GM23338 (cell line): ENCODE data around the gene COL25A1. TPM values are rescaled to one million over a fixed set of nuclear protein-coding genes. Genes with fewer than 3 reads are reported as not detected.

ENCODE experiments used
- ATAC-seq: fragments of 200-7000 bp; cut with Tn5 transposase; 3 replicates; pipeline ENCODE4 v1.9.1; 2020
- DNase-seq: peaks from one replicate; pipeline ENCODE4 v3.0.0-alpha.2; 2015; ENCODE audit warnings: low spot score
- H2AFZ ChIP-seq: fragments of 200-600 bp; sonication (generic); 2 replicates; pipeline ENCODE4 v1.8.0; 2016; ENCODE audit warnings: antibody characterized with exemption, mild to moderate bottlenecking, moderate library complexity
- H3F3A ChIP-seq: fragments of 200-600 bp; sonication (generic); replicated peaks from 2 replicates; pipeline ENCODE4 v1.8.0; 2017; ENCODE audit warnings: antibody characterized with exemption, mixed run types, low read depth
- H3K27ac ChIP-seq: fragments of 200-600 bp; sonication (generic); 2 replicates; pipeline ENCODE4 v1.6.1; 2016; ENCODE audit warnings: low read depth
- H3K27me3 ChIP-seq: fragments of 200-600 bp; sonication (generic); 2 replicates; pipeline ENCODE4 v1.8.0; 2016; ENCODE audit warnings: mild to moderate bottlenecking, mixed run types, moderate library complexity; ENCODE audit not compliant: insufficient read depth
- H3K36me3 ChIP-seq: fragments of 200-600 bp; sonication (generic); 2 replicates; pipeline ENCODE4 v1.8.0; 2016; ENCODE audit warnings: mild to moderate bottlenecking; ENCODE audit not compliant: insufficient read depth
- H3K4me1 ChIP-seq: fragments of 200-600 bp; sonication (generic); 2 replicates; pipeline ENCODE4 v1.8.0; 2016; ENCODE audit warnings: mild to moderate bottlenecking, moderate library complexity; ENCODE audit not compliant: insufficient read depth
- H3K4me2 ChIP-seq: fragments of 200-600 bp; sonication (generic); 2 replicates; pipeline ENCODE4 v1.7.1; 2017; ENCODE audit warnings: mixed run types
- H3K4me3 ChIP-seq: fragments of 200-600 bp; sonication (generic); 2 replicates; pipeline ENCODE4 v1.6.1; 2016; ENCODE audit warnings: mixed run types
- H3K79me2 ChIP-seq: fragments of 200-600 bp; sonication (generic); replicated peaks from 2 replicates; pipeline ENCODE4 v1.8.0; 2017; ENCODE audit warnings: mild to moderate bottlenecking; ENCODE audit not compliant: insufficient read depth
- H3K9me2 ChIP-seq: fragments of 200-600 bp; sonication (generic); 2 replicates; pipeline ENCODE4 v1.8.0; 2017; ENCODE audit not compliant: insufficient read depth
- H4K20me1 ChIP-seq: fragments of 200-600 bp; sonication (generic); replicated peaks from 2 replicates; pipeline ENCODE4 v1.8.0; 2017; ENCODE audit warnings: mild to moderate bottlenecking; ENCODE audit not compliant: insufficient read depth
- H3K27ac Mint-ChIP-seq: 2 replicates; pipeline ENCODE4 v1.8.0; 2020; ENCODE audit warnings: inconsistent platforms, mild to moderate bottlenecking, moderate library complexity, mixed read lengths
- H3K27me3 Mint-ChIP-seq: 3 replicates; pipeline ENCODE4 v1.8.0; 2022; ENCODE audit warnings: low read depth, mild to moderate bottlenecking, moderate library complexity, mixed read lengths, inconsistent platforms; ENCODE audit not compliant: insufficient read depth, poor library complexity
- H3K36me3 Mint-ChIP-seq: 3 replicates; pipeline ENCODE4 v1.8.0; 2021; ENCODE audit warnings: low read depth, mild to moderate bottlenecking, inconsistent platforms, moderate library complexity, mixed read lengths
- H3K4me1 Mint-ChIP-seq: 3 replicates; pipeline ENCODE4 v1.8.0; 2020; ENCODE audit warnings: mild to moderate bottlenecking, inconsistent platforms, mixed read lengths
- H3K4me3 Mint-ChIP-seq: 3 replicates; pipeline ENCODE4 v1.8.0; 2021; ENCODE audit warnings: moderate library complexity, mild to moderate bottlenecking, inconsistent platforms, mixed read lengths
- H3K9me3 Mint-ChIP-seq: 3 replicates; pipeline ENCODE4 v1.8.0; 2020; ENCODE audit warnings: moderate library complexity, mild to moderate bottlenecking, inconsistent platforms, mixed read lengths
- CTCF ChIP-seq, 2 experiments: fragments of 200-600 bp in 1 of 2; sonication (generic) in 1 of 2; conservative IDR thresholded peaks; 2 replicates each; pipeline versions ENCODE4 v1.5.1 to v1.6.1; 2016 to 2017; ENCODE audit warnings: antibody characterized with exemption in 2 of 2, low read depth in 2 of 2, mild to moderate bottlenecking in 2 of 2, moderate library complexity in 1 of 2
- EZH2 ChIP-seq: fragments of 200-600 bp; sonication (generic); IDR thresholded peaks from one replicate; pipeline ENCODE4 v1.8.0; 2017; ENCODE audit warnings: antibody characterized with exemption, mild to moderate bottlenecking, low read depth; ENCODE audit not compliant: unreplicated experiment
- EZH2phosphoT487 ChIP-seq: fragments of 200-600 bp; sonication (generic); IDR thresholded peaks from one replicate; pipeline ENCODE4 v1.8.1; 2018; ENCODE audit warnings: antibody characterized with exemption; ENCODE audit not compliant: unreplicated experiment
- JUNB ChIP-seq: IDR thresholded peaks from one replicate; pipeline ENCODE4 v1.6.1; 2016; ENCODE audit warnings: antibody characterized with exemption; ENCODE audit not compliant: unreplicated experiment
- STAT1 ChIP-seq: IDR thresholded peaks from one replicate; pipeline ENCODE4 v1.6.1; 2016; ENCODE audit warnings: antibody characterized with exemption; ENCODE audit not compliant: unreplicated experiment
- ZNF331 ChIP-seq: fragments of 250-450 bp; sonication (Bioruptor Pico); IDR thresholded peaks from 2 replicates; pipeline ENCODE4 v1.5.0; 2020; ENCODE audit warnings: low read depth, mild to moderate bottlenecking, moderate library complexity
- ZNF462 ChIP-seq: fragments of 250-450 bp; sonication (Bioruptor Pico); IDR thresholded peaks from 2 replicates; pipeline ENCODE4 v1.5.0; 2020; ENCODE audit warnings: mild to moderate bottlenecking, moderate library complexity
- polyA plus RNA-seq: library from polyadenylated mRNA; unstranded; fragments of >200 nt; fragmentation: Nextera tagmentation; extraction: Ambion mirVana; gene quantifications from 2 replicates; pipeline ENCODE4 v1.2.1, GENCODE V29; 2016
- total RNA-seq: library from RNA; depleted of rRNA; stranded (reverse); fragments of >200 nt; shearing (Covaris generic); gene quantifications from 2 replicates; pipeline ENCODE4 v1.2.3, GENCODE V29; 2014

COL25A1 gene
- total and polyA plus RNA-seq, 2 experiments from 2014 or later, result 3.9 to 5.6 TPM

GRCh38 chr4:108950158-108950915 is 352.1 kb downstream of the COL25A1 start (continued):
- TF ChIP-seq ZNF462 (CRISPR knock-in tag), result no peak
- TF ChIP-seq EZH2phosphoT487, result no peak
- TF ChIP-seq CTCF (conservative IDR thresholded peaks at IDR 0.05; ENCODE audit: low read depth in 2 of 2), result no peak
- TF ChIP-seq EZH2, result no peak

GRCh38 chr4:108947526-108947925 is 354.9 kb downstream of the COL25A1 start:
- Histone ChIP-seq H2AFZ (no peak overlapping the region), H4K20me1 (no peaks in the 10 kb centered on the region), H3K4me1 (peaks cover 2% of the 10 kb centered on the region; the same call in 1 of the 2 replicates), H3K36me3 (no peaks in the 10 kb centered on the region), H3K4me2 (no peak overlapping the region), H3K4me3 (no peak overlapping the region), H3F3A (no peaks in the 10 kb centered on the region), H3K27ac (no peak overlapping the region), H3K27me3 (no peaks in the 10 kb centered on the region), H3K79me2 (no peaks in the 10 kb centered on the region), H3K9me2 (no peaks in the 10 kb centered on the region)
- Mint-ChIP-seq H3K4me3 (no peak overlapping the region), H3K27me3 (no peaks in the 10 kb centered on the region), H3K27ac (no peak overlapping the region), H3K4me1 (peaks cover 3% of the 10 kb centered on the region), H3K9me3 (no peaks in the 10 kb centered on the region), H3K36me3 (no peaks in the 10 kb centered on the region)
- ATAC-seq, result no peak
- no peak for DNase-seq
- TF ChIP-seq ZNF462 (CRISPR knock-in tag), result no peak
- no peak for TF ChIP-seq JUNB
- no peak for TF ChIP-seq ZNF331
- no peak for TF ChIP-seq STAT1
